ENCODE data around the gene IL4. TPM values are rescaled to one million over a fixed set of nuclear protein-coding genes. Genes with fewer than 3 reads are reported as not detected.
A peak's percentile ranks its signal among the peaks of the same experiment; 100 is the strongest.

The IL4 gene
- total and polyA plus RNA-seq, 10 donors: not detected

DNA sequence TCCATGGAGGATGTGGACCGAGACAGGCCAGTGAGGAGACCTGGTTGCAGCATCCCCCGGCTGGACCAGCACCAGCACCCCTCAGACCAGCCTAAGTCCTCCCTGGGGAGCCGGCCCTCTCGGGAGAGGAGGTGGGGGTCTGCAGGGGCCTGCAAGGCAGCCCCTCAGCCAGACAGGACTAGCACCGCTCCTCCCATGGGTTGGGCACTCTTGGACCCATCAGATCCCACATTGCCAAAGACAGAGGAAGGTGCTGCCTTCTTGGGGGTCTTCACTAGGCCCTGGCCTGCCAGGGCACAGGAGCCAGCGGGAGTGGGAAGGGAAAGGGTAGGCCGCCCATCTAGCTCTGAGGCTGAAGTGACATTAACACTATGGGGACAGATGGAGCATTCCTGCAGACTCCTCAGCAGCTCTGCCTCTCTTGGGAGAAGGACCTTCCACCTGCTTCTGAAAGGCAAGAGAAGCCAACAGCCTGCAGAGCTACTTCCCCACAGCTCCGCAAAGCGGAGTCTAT, 9.0 kb upstream of the IL4 start:
- peaks cover 0 to 18% (median 6%) of the 10 kb centered on the region in 6 donors for H3K4me1 ChIP-seq
- no peaks in the 10 kb centered on the region for H3K27me3 ChIP-seq (replicated peaks in 1 of 7)
- no peak for TF ChIP-seq POLR2AphosphoS5 (IDR thresholded peaks at IDR 0.05)
- TF ChIP-seq POLR2A (IDR thresholded peaks at IDR 0.05): no peak
- TF ChIP-seq, protein P1, sequence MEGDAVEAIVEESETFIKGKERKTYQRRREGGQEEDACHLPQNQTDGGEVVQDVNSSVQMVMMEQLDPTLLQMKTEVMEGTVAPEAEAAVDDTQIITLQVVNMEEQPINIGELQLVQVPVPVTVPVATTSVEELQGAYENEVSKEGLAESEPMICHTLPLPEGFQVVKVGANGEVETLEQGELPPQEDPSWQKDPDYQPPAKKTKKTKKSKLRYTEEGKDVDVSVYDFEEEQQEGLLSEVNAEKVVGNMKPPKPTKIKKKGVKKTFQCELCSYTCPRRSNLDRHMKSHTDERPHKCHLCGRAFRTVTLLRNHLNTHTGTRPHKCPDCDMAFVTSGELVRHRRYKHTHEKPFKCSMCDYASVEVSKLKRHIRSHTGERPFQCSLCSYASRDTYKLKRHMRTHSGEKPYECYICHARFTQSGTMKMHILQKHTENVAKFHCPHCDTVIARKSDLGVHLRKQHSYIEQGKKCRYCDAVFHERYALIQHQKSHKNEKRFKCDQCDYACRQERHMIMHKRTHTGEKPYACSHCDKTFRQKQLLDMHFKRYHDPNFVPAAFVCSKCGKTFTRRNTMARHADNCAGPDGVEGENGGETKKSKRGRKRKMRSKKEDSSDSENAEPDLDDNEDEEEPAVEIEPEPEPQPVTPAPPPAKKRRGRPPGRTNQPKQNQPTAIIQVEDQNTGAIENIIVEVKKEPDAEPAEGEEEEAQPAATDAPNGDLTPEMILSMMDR (IDR thresholded peaks at IDR 0.05 in 8 of 11, conservative IDR thresholded peaks at IDR 0.05 in 3 of 11): no peak
- WGBS, 5 donors: 93 to 98% (median 96%) methylated on average over 7 to 9 of the region's 9 CpGs
- no peaks in the 10 kb centered on the region for H3K9me3 ChIP-seq
- intact Hi-C loops (cut with DNase I; ENCODE audit: low total_unique reads): no loop called here
- no peaks in the 10 kb centered on the region for H3K36me3 ChIP-seq
- H3K4me3 ChIP-seq: no peak overlapping the region
- H3K27ac ChIP-seq: peak overlapping the region in 1 of 8 donors; percentile 67
- DNase-seq: peak; percentile 73

DNA sequence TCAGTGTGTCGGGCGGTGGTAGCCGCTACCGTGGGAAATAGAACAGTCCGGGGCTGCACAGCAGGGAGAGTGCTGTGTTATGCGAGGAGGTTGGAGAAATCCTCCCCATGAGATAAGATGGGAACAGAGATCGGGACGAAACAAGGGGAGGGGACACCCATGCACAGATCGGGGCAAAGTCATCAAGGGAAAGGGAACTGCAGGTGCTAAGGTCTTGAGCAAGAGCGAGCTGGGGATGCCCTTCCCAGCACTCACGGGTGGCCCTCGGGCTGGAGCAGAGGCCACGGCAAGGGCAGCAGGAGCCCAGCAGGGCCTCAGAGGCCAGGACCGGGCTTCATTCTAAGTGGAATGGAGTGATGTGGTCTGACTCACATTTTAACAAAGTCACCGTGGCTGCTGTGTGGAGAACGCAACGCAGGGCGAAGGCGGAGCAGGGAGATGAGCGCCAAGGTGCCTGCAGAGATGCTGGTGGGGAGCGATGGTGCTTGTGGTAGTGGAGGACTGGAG, 8.2 kb upstream of the IL4 start:
- Histone ChIP-seq H3K4me1 (peaks cover 0 to 18% (median 6%) of the 10 kb centered on the region in 6 donors), H3K4me3 (no peak overlapping the region), H3K27me3 (replicated peaks in 1 of 7) (no peaks in the 10 kb centered on the region), H3K27ac (no peak overlapping the region), H3K36me3 (no peaks in the 10 kb centered on the region), H3K9me3 (no peaks in the 10 kb centered on the region)
- TF ChIP-seq POLR2A (IDR thresholded peaks at IDR 0.05): no peak
- TF ChIP-seq, protein P1 (IDR thresholded peaks at IDR 0.05 in 8 of 11, conservative IDR thresholded peaks at IDR 0.05 in 3 of 11): no peak
- TF ChIP-seq POLR2AphosphoS5 (IDR thresholded peaks at IDR 0.05): no peak
- peak; percentile 65 for DNase-seq
- intact Hi-C loops (cut with DNase I; ENCODE audit: low total_unique reads): no loop called here
- 88 to 95% (median 92%) methylated on average over 21 of the region's 21 CpGs for WGBS, 5 donors

DNA sequence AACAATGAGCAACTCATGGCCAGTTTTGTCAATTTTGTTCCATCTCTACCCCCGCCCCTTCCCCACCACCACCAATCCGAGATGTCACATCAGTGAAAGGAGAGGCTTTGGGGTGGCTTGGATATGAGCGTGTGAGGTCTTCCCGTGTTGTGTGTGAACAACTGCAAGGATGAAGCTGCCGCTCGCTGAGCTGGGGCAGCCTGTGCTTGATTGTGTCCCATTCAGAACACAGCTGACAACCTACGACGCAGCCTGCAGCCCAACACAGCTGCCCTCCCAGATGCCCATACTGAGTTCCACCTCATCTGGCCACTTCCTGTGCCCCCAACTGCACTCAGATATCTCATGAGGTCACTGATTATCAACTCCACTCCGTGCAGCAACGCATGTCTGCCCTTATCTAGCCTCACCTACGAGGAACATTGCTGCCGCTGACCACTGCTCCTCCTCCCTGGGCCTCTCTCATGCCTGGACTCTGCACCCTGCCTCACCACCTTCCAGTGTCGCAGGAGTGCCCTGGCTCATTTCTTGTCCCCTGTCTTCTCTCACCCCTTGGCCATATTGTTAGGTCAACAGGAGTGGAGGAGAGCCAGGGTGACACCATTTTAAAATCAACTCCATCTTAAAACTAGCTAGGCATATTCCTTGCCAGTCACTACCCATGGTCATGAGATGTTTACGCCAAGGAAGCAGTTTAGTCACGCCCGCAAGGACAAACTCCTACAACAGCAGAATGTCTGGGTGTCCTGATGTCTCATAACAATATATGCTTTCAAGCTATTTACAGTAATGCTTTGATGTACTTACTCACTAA, 7.3 kb upstream of the IL4 start:
- Histone ChIP-seq H3K4me3 (no peak overlapping the region), H3K4me1 (peaks cover 0 to 18% (median 6%) of the 10 kb centered on the region in 6 donors), H3K27ac (no peak overlapping the region), H3K36me3 (no peaks in the 10 kb centered on the region), H3K9me3 (no peaks in the 10 kb centered on the region), H3K27me3 (replicated peaks in 1 of 7) (no peaks in the 10 kb centered on the region)
- peak; percentile 47 for DNase-seq
- 88 to 95% (median 92%) methylated on average over 16 of the region's 16 CpGs for WGBS, 5 donors
- intact Hi-C loops (cut with DNase I; ENCODE audit: low total_unique reads): no loop called here
- no peak for TF ChIP-seq POLR2AphosphoS5 (IDR thresholded peaks at IDR 0.05)
- TF ChIP-seq, protein P1 (IDR thresholded peaks at IDR 0.05 in 8 of 11, conservative IDR thresholded peaks at IDR 0.05 in 3 of 11): no peak
- no peak for TF ChIP-seq POLR2A (IDR thresholded peaks at IDR 0.05)

DNA sequence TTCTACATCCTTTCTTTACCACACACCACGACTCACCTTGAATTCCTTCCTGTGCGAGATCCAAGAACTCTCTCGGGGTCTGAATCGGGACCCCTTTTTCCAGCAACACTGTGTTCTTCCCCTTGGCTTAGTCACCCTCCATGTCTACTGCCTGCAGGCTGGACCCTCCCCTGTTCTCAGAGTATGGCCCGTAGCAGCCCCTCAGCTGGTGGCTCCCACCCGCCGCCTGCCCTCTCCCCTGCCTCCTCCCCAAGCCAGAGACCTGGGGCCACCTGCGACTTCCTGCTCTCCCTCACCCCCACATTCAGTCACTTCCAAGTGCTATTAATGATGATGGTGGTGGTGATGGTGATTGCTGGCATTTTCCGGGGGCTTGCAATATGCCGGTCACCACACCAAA, 6.5 kb upstream of the IL4 start:
- H3K27me3 ChIP-seq (replicated peaks in 1 of 7): no peaks in the 10 kb centered on the region
- H3K4me1 ChIP-seq: peaks cover 0 to 18% (median 6%) of the 10 kb centered on the region in 6 donors
- DNase-seq: peak; percentile 57
- WGBS, 5 donors: 81 to 88% (median 87%) methylated on average over 10 of the region's 10 CpGs
- no peak overlapping the region for H3K27ac ChIP-seq
- intact Hi-C loops (cut with DNase I; ENCODE audit: low total_unique reads): no loop called here
- TF ChIP-seq POLR2AphosphoS5 (IDR thresholded peaks at IDR 0.05) (no peak), POLR2A (IDR thresholded peaks at IDR 0.05) (no peak)
- TF ChIP-seq, protein P1 (IDR thresholded peaks at IDR 0.05 in 8 of 11, conservative IDR thresholded peaks at IDR 0.05 in 3 of 11): no peak
- H3K4me3 ChIP-seq: no peak overlapping the region
- no peaks in the 10 kb centered on the region for H3K36me3 ChIP-seq
- no peaks in the 10 kb centered on the region for H3K9me3 ChIP-seq

Measured in spleen (tissue), 11 donors.